Renal cortex interstitium (tissue), 11 donors: ENCODE data around the gene COX19. TPM values are rescaled to one million over a fixed set of nuclear protein-coding genes. Genes with fewer than 3 reads are reported as not detected.

Source experiments
- DNase-seq, 11 donors: peaks; one replicate each; pipeline ENCODE4 v3.0.0-alpha.2; 2013; ENCODE audit warnings: low read depth in 9 of 11, low spot score in 4 of 11; ENCODE audit errors: extremely low read depth in 1 of 11
- polyA plus RNA-seq, 3 donors: library from polyadenylated mRNA; unstranded; fragments of 120-200 nt; gene quantifications; one replicate each; pipeline ENCODE4 v1.2.1, GENCODE V29; 2013; ENCODE audit not compliant: insufficient read length in 3 of 3

Gene COX19
- polyA plus RNA-seq, 3 donors: 10.8 to 17.9 (median 12.4) TPM

DNA sequence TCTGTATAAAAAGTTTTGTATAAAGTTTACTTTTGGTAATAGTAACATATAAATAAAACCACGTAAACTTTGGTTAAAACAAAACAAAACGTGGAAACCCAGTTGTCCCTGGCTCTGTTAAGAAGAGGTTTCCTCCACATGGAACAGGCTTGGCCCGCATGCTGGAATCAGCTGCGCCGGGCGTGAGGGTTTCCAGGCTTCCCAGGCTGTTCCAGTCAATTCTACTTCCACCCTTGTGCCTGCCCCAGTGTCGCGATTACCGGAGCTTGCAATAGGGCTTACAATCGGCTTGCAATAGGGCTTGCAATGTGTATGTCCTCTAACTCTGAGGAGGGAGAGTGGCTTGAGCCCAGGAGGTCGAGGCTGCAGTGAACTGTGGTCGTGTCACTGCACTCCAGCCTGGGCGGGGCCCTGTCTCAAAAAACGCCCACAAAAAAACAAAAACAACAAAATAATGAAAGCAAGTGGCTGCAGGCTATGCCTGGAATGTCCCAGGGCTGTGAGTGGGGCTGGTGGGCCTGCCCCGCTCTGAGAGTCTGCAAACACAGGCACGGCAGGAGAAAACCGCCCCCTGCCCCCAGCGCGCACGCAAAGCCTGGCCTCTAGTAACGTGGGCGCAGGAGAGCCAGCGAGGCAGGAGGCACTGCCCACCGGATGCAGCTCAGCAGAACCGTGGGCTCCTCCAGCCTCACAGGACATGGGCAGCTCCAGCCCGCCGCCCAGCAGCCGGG lies 24.0 kb upstream of the COX19 start:
- no peak for DNase-seq

- no peak for DNase-seq
Observed at GRCh38 chr7:997404-998395, 22.4 kb upstream of the COX19 start.

DNA sequence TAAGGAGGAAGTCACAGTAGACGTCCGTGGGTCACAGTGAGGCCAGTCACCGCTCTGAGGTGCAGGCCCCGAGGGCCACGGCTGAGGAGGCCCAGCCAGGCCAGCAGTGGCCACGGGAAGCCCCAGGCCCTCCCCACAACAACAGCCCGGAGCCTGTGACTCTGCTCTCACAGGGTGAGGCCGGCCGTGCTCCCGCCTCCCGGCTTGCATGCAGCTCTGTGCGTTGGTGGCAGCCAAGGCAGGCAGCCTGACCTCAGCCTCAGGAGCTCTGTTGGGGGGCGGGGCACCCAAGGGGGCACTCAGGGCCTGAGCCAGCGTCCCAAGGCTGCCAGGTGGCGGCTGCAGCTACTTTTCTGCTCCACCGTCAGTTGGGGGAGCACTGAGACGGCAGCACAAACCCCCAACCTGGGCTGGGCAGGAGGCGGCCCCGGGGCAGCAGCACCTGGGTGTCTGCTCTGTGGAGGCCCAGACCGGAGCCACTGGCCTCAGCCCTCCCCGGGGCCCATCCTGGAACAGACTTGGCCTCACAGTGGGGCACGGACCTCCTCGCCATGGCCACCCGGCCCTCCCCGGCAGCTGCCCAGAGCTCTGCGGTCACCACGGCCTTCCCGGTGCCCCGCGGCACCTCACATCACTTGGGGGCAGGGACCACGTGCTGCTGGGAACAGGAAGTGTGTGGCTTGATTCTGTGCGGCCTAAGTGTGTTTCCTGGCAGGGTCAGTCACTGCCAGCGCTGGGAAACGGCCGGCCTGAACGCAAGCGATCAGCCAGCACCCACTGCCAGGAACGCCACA lies 20.9 kb upstream of the COX19 start:
- DNase-seq: no peak

GRCh38 chr7:995571-995970 lies 20.2 kb upstream of the COX19 start:
- no peak for DNase-seq

GRCh38 chr7:994592-995308 lies 19.4 kb upstream of the COX19 start:
- no peak for DNase-seq

DNA sequence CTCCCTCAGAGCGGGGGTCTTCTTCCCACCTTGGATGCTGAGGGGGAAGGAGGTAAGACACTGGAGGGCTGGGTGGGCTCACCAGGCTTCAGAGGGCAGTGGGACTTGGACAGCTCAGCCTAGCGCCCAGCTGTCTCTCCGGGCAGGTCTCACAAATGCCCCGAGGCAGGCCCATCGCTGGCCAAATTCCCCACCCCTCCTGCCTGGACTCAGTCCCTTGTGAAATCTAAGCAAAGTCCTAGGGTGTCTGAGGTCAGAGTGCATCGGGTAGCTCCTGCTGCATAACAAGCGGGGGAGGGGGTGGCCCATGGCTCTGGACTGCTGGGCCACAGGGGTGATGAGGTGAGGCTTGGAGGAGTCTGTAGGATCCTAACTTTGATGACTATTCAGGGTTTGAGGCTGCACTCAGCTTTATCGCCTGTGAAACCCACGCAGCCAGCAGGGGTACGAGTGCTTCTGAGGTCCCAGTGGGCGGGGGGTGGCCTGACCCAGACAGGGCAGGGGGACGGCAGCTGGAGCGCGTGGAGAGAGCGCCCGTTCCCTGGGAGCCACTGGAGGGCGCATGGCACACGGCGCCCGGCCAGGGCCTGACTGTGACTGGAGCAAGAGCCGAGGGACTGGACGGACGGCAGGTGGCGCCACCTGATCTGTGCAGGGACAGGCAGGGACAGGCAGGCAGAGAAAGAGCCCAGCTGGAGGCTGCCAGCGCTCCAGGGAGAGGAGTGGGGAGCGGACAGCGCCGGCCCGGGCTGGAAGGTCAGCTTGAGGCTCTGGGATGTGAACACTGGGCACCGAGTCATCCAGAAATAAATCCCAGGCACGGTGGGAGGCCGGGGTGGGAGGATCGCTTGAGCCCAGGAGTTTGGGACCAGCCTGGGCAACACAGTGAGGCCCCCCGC lies 17.6 kb upstream of the COX19 start:
- peak; percentile 82 to 97 (median 94) for DNase-seq

DNA sequence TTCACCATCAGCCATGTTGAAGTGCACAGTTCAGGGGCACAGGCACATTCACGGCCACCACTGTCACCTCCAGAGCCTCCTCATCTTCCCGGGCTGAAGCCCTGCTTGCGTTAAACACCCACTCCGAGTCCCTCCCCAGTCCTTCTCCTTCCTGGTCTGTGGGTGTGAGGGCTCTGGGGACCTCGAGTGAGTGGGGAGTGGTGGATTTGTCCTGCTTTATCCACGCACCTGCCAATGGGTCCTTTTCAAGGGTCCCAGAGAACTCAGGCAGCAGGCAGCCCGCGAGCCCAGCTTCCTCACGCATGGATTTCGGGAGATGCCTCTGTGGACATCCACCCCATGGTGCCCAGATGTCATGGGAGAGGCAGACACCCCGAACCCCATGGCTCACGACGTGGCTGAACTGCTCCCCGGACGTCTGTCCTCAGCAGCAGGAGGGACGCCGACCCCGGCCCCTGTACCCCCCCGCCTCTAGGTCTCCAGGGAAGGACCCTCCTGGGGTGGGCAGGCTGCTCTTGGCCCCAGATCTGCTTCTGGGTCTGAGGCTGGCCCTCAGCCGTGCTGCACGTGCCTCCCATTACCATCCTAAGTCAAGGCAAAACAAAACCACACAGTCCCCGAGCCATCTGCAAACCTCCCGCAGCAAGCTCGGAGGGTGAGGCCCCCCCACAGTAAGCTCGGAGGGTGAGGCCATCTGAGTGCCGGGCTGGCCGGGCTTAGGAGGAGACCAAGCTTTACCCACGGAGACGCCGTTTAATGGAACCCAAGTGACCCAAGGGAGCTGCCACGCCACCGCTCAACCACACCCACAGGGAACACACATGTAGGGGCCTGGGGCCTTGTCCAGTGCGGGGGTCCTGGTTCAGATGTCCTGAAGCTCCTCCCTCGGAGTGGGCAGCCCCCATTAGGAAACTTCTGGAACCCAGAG lies 16.6 kb upstream of the COX19 start:
- no peak for DNase-seq

- DNase-seq: no peak
Observed at GRCh38 chr7:990933-991728, 15.8 kb upstream of the COX19 start.

DNA sequence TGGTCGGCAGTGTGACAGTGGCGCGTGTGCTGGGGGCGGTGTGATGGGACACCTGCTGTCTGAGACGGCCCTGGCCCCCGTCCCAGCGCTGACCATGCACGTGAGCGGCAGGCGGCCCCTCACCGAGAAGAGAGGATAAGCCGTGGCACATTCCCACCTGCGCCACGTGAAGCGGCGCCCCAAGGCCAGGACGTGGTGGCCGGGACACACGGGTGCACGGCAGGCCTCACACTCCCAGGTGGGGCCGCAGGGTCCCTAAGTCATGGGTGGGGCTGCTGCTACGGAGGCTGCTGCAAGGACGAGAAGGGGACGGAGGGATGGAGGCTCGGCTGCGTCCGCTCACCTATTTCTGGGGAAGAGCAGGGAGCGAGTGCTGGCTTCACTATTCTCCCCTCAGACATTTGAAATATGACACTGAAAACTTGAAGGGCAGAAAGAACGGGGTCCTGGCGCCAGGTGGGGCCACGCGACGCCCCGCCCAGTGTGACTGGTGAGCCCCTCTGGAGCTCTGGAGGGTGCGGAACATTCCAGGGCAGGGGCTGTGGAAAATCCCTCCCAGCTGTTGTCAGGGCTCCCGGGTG lies 15.1 kb upstream of the COX19 start:
- no peak for DNase-seq

- DNase-seq: no peak
Observed at GRCh38 chr7:988963-989529, 13.7 kb upstream of the COX19 start.

GRCh38 chr7:988426-988911 lies 13.1 kb upstream of the COX19 start:
- DNase-seq: no peak

- no peak for DNase-seq
Observed at GRCh38 chr7:987909-988308, 12.6 kb upstream of the COX19 start.

DNA sequence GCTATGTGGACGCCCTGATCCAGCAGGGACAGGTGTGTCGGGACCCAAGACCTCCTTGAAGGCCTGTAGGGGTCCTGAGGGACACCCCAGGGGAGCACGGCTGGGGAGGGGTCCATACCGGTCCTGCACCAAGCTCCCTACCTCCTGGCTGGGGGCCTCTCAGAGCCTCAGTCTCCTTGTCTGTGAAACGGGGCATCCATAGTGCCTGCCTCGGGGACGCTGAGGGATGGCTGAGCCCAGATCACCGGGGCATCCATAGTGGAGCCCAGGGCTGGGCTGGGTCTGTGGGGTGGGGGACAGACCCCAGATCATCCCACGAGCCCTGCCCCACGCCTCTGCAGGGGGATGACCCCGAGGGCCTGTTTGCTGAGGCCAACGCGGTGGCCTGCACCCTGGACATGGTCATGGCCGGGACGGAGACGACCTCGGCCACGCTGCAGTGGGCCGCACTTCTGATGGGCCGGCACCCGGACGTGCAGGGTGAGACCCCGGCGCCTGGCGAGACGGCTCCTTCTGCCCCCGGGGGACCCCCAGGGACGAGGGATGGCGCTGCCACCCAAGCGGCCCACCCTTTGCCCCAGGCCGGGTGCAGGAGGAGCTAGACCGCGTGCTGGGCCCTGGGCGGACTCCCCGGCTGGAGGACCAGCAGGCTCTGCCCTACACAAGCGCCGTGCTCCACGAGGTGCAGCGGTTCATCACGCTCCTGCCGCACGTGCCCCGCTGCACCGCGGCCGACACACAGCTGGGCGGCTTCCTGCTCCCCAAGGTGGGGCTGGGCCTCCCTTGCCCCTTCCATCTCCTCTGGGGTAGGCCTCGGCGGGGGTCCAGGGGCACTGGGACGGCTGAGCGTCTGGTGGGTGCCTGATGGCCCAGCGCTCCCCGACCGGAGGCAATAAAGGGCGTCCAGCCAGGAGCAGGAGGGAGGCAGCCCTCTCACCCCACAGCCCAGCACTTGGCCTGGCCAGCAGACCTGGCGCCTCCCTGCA lies 11.7 kb upstream of the COX19 start:
- DNase-seq: no peak
